B cell (primary cell): Measurements from ENCODE around the gene SLC13A1.

Source experiments
- EZH2 ChIP-seq: IDR thresholded peaks from 2 replicates; pipeline ENCODE4 v1.6.1; 2012; ENCODE audit warnings: borderline replicate concordance, low read depth, mild to moderate bottlenecking, moderate library complexity, low read length; ENCODE audit not compliant: insufficient read depth, poor library complexity, severe bottlenecking
- TF ChIP-seq, protein P1 (sequence below): fragments of 200-600 bp; IDR thresholded peaks from one replicate; pipeline ENCODE4 v1.8.0; 2022; ENCODE audit warnings: antibody characterized with exemption, mild to moderate bottlenecking

GRCh38 chr7:123209786-123210185, 10.0 kb upstream of the SLC13A1 start:
- TF ChIP-seq, protein P1, sequence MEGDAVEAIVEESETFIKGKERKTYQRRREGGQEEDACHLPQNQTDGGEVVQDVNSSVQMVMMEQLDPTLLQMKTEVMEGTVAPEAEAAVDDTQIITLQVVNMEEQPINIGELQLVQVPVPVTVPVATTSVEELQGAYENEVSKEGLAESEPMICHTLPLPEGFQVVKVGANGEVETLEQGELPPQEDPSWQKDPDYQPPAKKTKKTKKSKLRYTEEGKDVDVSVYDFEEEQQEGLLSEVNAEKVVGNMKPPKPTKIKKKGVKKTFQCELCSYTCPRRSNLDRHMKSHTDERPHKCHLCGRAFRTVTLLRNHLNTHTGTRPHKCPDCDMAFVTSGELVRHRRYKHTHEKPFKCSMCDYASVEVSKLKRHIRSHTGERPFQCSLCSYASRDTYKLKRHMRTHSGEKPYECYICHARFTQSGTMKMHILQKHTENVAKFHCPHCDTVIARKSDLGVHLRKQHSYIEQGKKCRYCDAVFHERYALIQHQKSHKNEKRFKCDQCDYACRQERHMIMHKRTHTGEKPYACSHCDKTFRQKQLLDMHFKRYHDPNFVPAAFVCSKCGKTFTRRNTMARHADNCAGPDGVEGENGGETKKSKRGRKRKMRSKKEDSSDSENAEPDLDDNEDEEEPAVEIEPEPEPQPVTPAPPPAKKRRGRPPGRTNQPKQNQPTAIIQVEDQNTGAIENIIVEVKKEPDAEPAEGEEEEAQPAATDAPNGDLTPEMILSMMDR, result no peak
- TF ChIP-seq EZH2, result no peak
